GM23338 (cell line): ENCODE measurements around the gene MYO1C. TPM values are rescaled to one million over a fixed set of nuclear protein-coding genes. Genes with fewer than 3 reads are reported as not detected.

Source experiments
- ATAC-seq: fragments of 200-7000 bp; cut with Tn5 transposase; 3 replicates; pipeline ENCODE4 v1.9.1; 2020
- DNase-seq: peaks from one replicate; pipeline ENCODE4 v3.0.0-alpha.2; 2015; ENCODE audit warnings: low spot score
- H2AFZ ChIP-seq: fragments of 200-600 bp; sonication (generic); 2 replicates; pipeline ENCODE4 v1.8.0; 2016; ENCODE audit warnings: antibody characterized with exemption, mild to moderate bottlenecking, moderate library complexity
- H3F3A ChIP-seq: fragments of 200-600 bp; sonication (generic); replicated peaks from 2 replicates; pipeline ENCODE4 v1.8.0; 2017; ENCODE audit warnings: antibody characterized with exemption, mixed run types, low read depth
- H3K27ac ChIP-seq: fragments of 200-600 bp; sonication (generic); 2 replicates; pipeline ENCODE4 v1.6.1; 2016; ENCODE audit warnings: low read depth
- H3K27me3 ChIP-seq: fragments of 200-600 bp; sonication (generic); 2 replicates; pipeline ENCODE4 v1.8.0; 2016; ENCODE audit warnings: mild to moderate bottlenecking, mixed run types, moderate library complexity; ENCODE audit not compliant: insufficient read depth
- H3K36me3 ChIP-seq: fragments of 200-600 bp; sonication (generic); 2 replicates; pipeline ENCODE4 v1.8.0; 2016; ENCODE audit warnings: mild to moderate bottlenecking; ENCODE audit not compliant: insufficient read depth
- H3K4me1 ChIP-seq: fragments of 200-600 bp; sonication (generic); 2 replicates; pipeline ENCODE4 v1.8.0; 2016; ENCODE audit warnings: mild to moderate bottlenecking, moderate library complexity; ENCODE audit not compliant: insufficient read depth
- H3K4me2 ChIP-seq: fragments of 200-600 bp; sonication (generic); 2 replicates; pipeline ENCODE4 v1.7.1; 2017; ENCODE audit warnings: mixed run types
- H3K4me3 ChIP-seq: fragments of 200-600 bp; sonication (generic); 2 replicates; pipeline ENCODE4 v1.6.1; 2016; ENCODE audit warnings: mixed run types
- H3K79me2 ChIP-seq: fragments of 200-600 bp; sonication (generic); replicated peaks from 2 replicates; pipeline ENCODE4 v1.8.0; 2017; ENCODE audit warnings: mild to moderate bottlenecking; ENCODE audit not compliant: insufficient read depth
- H3K9me2 ChIP-seq: fragments of 200-600 bp; sonication (generic); 2 replicates; pipeline ENCODE4 v1.8.0; 2017; ENCODE audit not compliant: insufficient read depth
- H4K20me1 ChIP-seq: fragments of 200-600 bp; sonication (generic); replicated peaks from 2 replicates; pipeline ENCODE4 v1.8.0; 2017; ENCODE audit warnings: mild to moderate bottlenecking; ENCODE audit not compliant: insufficient read depth
- H3K27ac Mint-ChIP-seq: 2 replicates; pipeline ENCODE4 v1.8.0; 2020; ENCODE audit warnings: inconsistent platforms, mild to moderate bottlenecking, moderate library complexity, mixed read lengths
- H3K27me3 Mint-ChIP-seq: 3 replicates; pipeline ENCODE4 v1.8.0; 2022; ENCODE audit warnings: low read depth, mild to moderate bottlenecking, moderate library complexity, mixed read lengths, inconsistent platforms; ENCODE audit not compliant: insufficient read depth, poor library complexity
- H3K36me3 Mint-ChIP-seq: 3 replicates; pipeline ENCODE4 v1.8.0; 2021; ENCODE audit warnings: low read depth, mild to moderate bottlenecking, inconsistent platforms, moderate library complexity, mixed read lengths
- H3K4me1 Mint-ChIP-seq: 3 replicates; pipeline ENCODE4 v1.8.0; 2020; ENCODE audit warnings: mild to moderate bottlenecking, inconsistent platforms, mixed read lengths
- H3K4me3 Mint-ChIP-seq: 3 replicates; pipeline ENCODE4 v1.8.0; 2021; ENCODE audit warnings: moderate library complexity, mild to moderate bottlenecking, inconsistent platforms, mixed read lengths
- H3K9me3 Mint-ChIP-seq: 3 replicates; pipeline ENCODE4 v1.8.0; 2020; ENCODE audit warnings: moderate library complexity, mild to moderate bottlenecking, inconsistent platforms, mixed read lengths
- CREB1 ChIP-seq: fragments of 250-450 bp; sonication (Bioruptor Pico); IDR thresholded peaks from 2 replicates; pipeline ENCODE4 v1.5.0; 2020; ENCODE audit warnings: low read depth, mild to moderate bottlenecking, moderate library complexity
- CTCF ChIP-seq, 2 experiments: fragments of 200-600 bp in 1 of 2; sonication (generic) in 1 of 2; conservative IDR thresholded peaks; 2 replicates each; pipeline versions ENCODE4 v1.5.1 to v1.6.1; 2016 to 2017; ENCODE audit warnings: antibody characterized with exemption in 2 of 2, low read depth in 2 of 2, mild to moderate bottlenecking in 2 of 2, moderate library complexity in 1 of 2
- ETS1 ChIP-seq: IDR thresholded peaks from 2 replicates; pipeline ENCODE4 v1.6.1; 2016; ENCODE audit warnings: antibody characterized with exemption
- EZH2 ChIP-seq: fragments of 200-600 bp; sonication (generic); IDR thresholded peaks from one replicate; pipeline ENCODE4 v1.8.0; 2017; ENCODE audit warnings: antibody characterized with exemption, mild to moderate bottlenecking, low read depth; ENCODE audit not compliant: unreplicated experiment
- STAT1 ChIP-seq: IDR thresholded peaks from one replicate; pipeline ENCODE4 v1.6.1; 2016; ENCODE audit warnings: antibody characterized with exemption; ENCODE audit not compliant: unreplicated experiment
- ZNF114 ChIP-seq: fragments of 250-450 bp; sonication (Bioruptor Pico); IDR thresholded peaks from 2 replicates; pipeline ENCODE4 v1.5.0; 2020; ENCODE audit warnings: mild to moderate bottlenecking, moderate library complexity
- ZNF331 ChIP-seq: fragments of 250-450 bp; sonication (Bioruptor Pico); IDR thresholded peaks from 2 replicates; pipeline ENCODE4 v1.5.0; 2020; ENCODE audit warnings: low read depth, mild to moderate bottlenecking, moderate library complexity
- ZNF462 ChIP-seq: fragments of 250-450 bp; sonication (Bioruptor Pico); IDR thresholded peaks from 2 replicates; pipeline ENCODE4 v1.5.0; 2020; ENCODE audit warnings: mild to moderate bottlenecking, moderate library complexity
- polyA plus RNA-seq: library from polyadenylated mRNA; unstranded; fragments of >200 nt; fragmentation: Nextera tagmentation; extraction: Ambion mirVana; gene quantifications from 2 replicates; pipeline ENCODE4 v1.2.1, GENCODE V29; 2016
- total RNA-seq: library from RNA; depleted of rRNA; stranded (reverse); fragments of >200 nt; shearing (Covaris generic); gene quantifications from 2 replicates; pipeline ENCODE4 v1.2.3, GENCODE V29; 2014

MYO1C gene
- total and polyA plus RNA-seq, 2 experiments from 2014 or later = 13.9 to 35.2 TPM

- H3K27ac ChIP-seq = no peak overlapping the region
- H3K79me2 ChIP-seq = 0 out of 2 replicates have a peak, but pooled peaks cover 3% of the 10 kb centered on the region
- no peak for DNase-seq
- H3K4me1 Mint-ChIP-seq = peaks cover 11% of the 10 kb centered on the region; the same call in 2 of the 3 replicates
- H3K4me2 ChIP-seq = no peak overlapping the region
- no peaks in the 10 kb centered on the region for H3K36me3 ChIP-seq
- peaks cover 9% of the 10 kb centered on the region; the same call in 1 of the 2 replicates for H3F3A ChIP-seq
- H4K20me1 ChIP-seq = no peaks in the 10 kb centered on the region
- H3K4me3 Mint-ChIP-seq = no peak overlapping the region
- H3K27ac Mint-ChIP-seq = no peak overlapping the region
- TF ChIP-seq ZNF331 = no peak
- no peak for TF ChIP-seq CTCF (conservative IDR thresholded peaks at IDR 0.05; ENCODE audit: low read depth in 2 of 2)
- no peak for TF ChIP-seq ZNF114 (CRISPR knock-in tag)
- H3K4me1 ChIP-seq = peaks cover 4% of the 10 kb centered on the region; the same call in 1 of the 2 replicates
- H3K9me3 Mint-ChIP-seq = no peaks in the 10 kb centered on the region
- H3K9me2 ChIP-seq = no peaks in the 10 kb centered on the region
- peaks cover 5% of the 10 kb centered on the region for H3K27me3 Mint-ChIP-seq
- no peaks in the 10 kb centered on the region; the same call in 2 of the 3 replicates for H3K36me3 Mint-ChIP-seq
- H3K4me3 ChIP-seq = no peak overlapping the region
- no peak for ATAC-seq
- no peak overlapping the region for H2AFZ ChIP-seq
- no peaks in the 10 kb centered on the region for H3K27me3 ChIP-seq
These were observed 18.8 kb upstream of the MYO1C start for GRCh38 chr17:1511290-1511689.

- no peaks in the 10 kb centered on the region for H3F3A ChIP-seq
- H4K20me1 ChIP-seq = no peaks in the 10 kb centered on the region
- H3K4me3 ChIP-seq = no peak overlapping the region
- ATAC-seq = no peak
- H3K4me2 ChIP-seq = no peak overlapping the region
- no peaks in the 10 kb centered on the region for H3K27me3 ChIP-seq
- no peak overlapping the region for H3K27ac Mint-ChIP-seq
- DNase-seq = no peak
- H3K27me3 Mint-ChIP-seq = peaks cover 2% of the 10 kb centered on the region
- H3K9me3 Mint-ChIP-seq = no peaks in the 10 kb centered on the region
- no peaks in the 10 kb centered on the region for H3K4me1 ChIP-seq
- 0 out of 3 replicates have a peak, but pooled peaks cover 2% of the 10 kb centered on the region for H3K4me1 Mint-ChIP-seq
- H3K4me3 Mint-ChIP-seq = no peak overlapping the region
- no peaks in the 10 kb centered on the region for H3K79me2 ChIP-seq
- TF ChIP-seq EZH2 (no peak), ZNF462 (CRISPR knock-in tag) (no peak), ETS1 (no peak), CREB1 (no peak), ZNF331 (no peak), STAT1 (no peak), CTCF (conservative IDR thresholded peaks at IDR 0.05; ENCODE audit: low read depth in 2 of 2) (no peak)
- H3K36me3 Mint-ChIP-seq = no peaks in the 10 kb centered on the region; the same call in 2 of the 3 replicates
- H3K27ac ChIP-seq = no peak overlapping the region
- no peaks in the 10 kb centered on the region for H3K36me3 ChIP-seq
- no peaks in the 10 kb centered on the region for H3K9me2 ChIP-seq
- H2AFZ ChIP-seq = no peak overlapping the region
These were observed 16.9 kb upstream of the MYO1C start for GRCh38 chr17:1509290-1509881.
